H9 (cell line): ENCODE measurements around the gene ADAM8. TPM values are rescaled to one million over a fixed set of nuclear protein-coding genes. Genes with fewer than 3 reads are reported as not detected.

ENCODE experiments used
- DNase-seq: peaks from one replicate; pipeline ENCODE4 v3.0.0-alpha.2; 2017
- H2AFZ ChIP-seq: one replicate; pipeline ENCODE4 v1.6.1; 2013; ENCODE audit warnings: mild to moderate bottlenecking, low read length, control low read depth, moderate library complexity
- H2AK5ac ChIP-seq: 2 replicates; pipeline ENCODE4 v1.6.1; 2013; ENCODE audit warnings: low read length, control low read depth, mixed read lengths; ENCODE audit not compliant: insufficient read length
- H2BK120ac ChIP-seq: one replicate; pipeline ENCODE4 v1.6.1; 2013; ENCODE audit warnings: low read depth, mild to moderate bottlenecking, low read length, control low read depth, inconsistent platforms; ENCODE audit not compliant: poor library complexity, severe bottlenecking
- H2BK12ac ChIP-seq: 2 replicates; pipeline ENCODE4 v1.6.1; 2013; ENCODE audit warnings: low read length, control low read depth, mixed read lengths, low read depth; ENCODE audit not compliant: insufficient read length
- H2BK15ac ChIP-seq: 2 replicates; pipeline ENCODE4 v1.6.1; 2013; ENCODE audit warnings: low read depth, low read length, control low read depth
- H2BK20ac ChIP-seq: one replicate; pipeline ENCODE4 v1.6.1; 2013; ENCODE audit warnings: low read depth, mild to moderate bottlenecking, low read length, control low read depth, inconsistent platforms; ENCODE audit not compliant: poor library complexity, severe bottlenecking
- H2BK5ac ChIP-seq: 2 replicates; pipeline ENCODE4 v1.6.1; 2013; ENCODE audit warnings: low read length, control low read depth, mixed read lengths; ENCODE audit not compliant: insufficient read length
- H3K14ac ChIP-seq: 2 replicates; pipeline ENCODE4 v1.6.1; 2013; ENCODE audit warnings: low read length, control low read depth; ENCODE audit not compliant: insufficient read depth
- H3K18ac ChIP-seq: 2 replicates; pipeline ENCODE4 v1.6.1; 2013; ENCODE audit warnings: low read depth, mild to moderate bottlenecking, mixed read lengths, low read length, control low read depth; ENCODE audit not compliant: insufficient read length
- H3K23ac ChIP-seq: 2 replicates; pipeline ENCODE4 v1.6.1; 2013; ENCODE audit warnings: low read length, control low read depth, mixed read lengths, low read depth; ENCODE audit not compliant: insufficient read length
- H3K23me2 ChIP-seq: 2 replicates; pipeline ENCODE4 v1.6.1; 2013; ENCODE audit warnings: low read depth, mild to moderate bottlenecking, mixed read lengths, low read length, control low read depth; ENCODE audit not compliant: insufficient read length, poor library complexity, severe bottlenecking
- H3K27ac ChIP-seq: 2 replicates; pipeline ENCODE4 v1.5.1; 2013; ENCODE audit warnings: low read length, control low read depth, mixed read lengths, low read depth; ENCODE audit not compliant: insufficient read length
- H3K27me3 ChIP-seq: 2 replicates; pipeline ENCODE4 v1.6.1; 2013; ENCODE audit warnings: low read length, control low read depth, inconsistent platforms; ENCODE audit not compliant: insufficient read depth
- H3K4ac ChIP-seq: 2 replicates; pipeline ENCODE4 v1.6.1; 2013; ENCODE audit warnings: low read depth, mild to moderate bottlenecking, control low read depth, inconsistent platforms, low read length, moderate library complexity
- H3K4me1 ChIP-seq: 2 replicates; pipeline ENCODE4 v1.6.1; 2013; ENCODE audit warnings: low read length, control low read depth, inconsistent platforms; ENCODE audit not compliant: insufficient read depth
- H3K4me2 ChIP-seq: 2 replicates; pipeline ENCODE4 v1.6.1; 2013; ENCODE audit warnings: low read length, control low read depth, mixed read lengths; ENCODE audit not compliant: insufficient read length, insufficient read depth
- H3K56ac ChIP-seq: 2 replicates; pipeline ENCODE4 v1.6.1; 2013; ENCODE audit warnings: low read depth, mild to moderate bottlenecking, mixed read lengths, low read length, control low read depth; ENCODE audit not compliant: insufficient read length
- H3K79me1 ChIP-seq: 2 replicates; pipeline ENCODE4 v1.6.1; 2013; ENCODE audit warnings: low read depth, mild to moderate bottlenecking, moderate library complexity, low read length, control low read depth, inconsistent platforms; ENCODE audit not compliant: insufficient read depth, poor library complexity, severe bottlenecking
- H3K79me2 ChIP-seq: 2 replicates; pipeline ENCODE4 v1.6.1; 2013; ENCODE audit warnings: low read length, control low read depth, inconsistent platforms; ENCODE audit not compliant: insufficient read depth
- H3K9ac ChIP-seq: 2 replicates; pipeline ENCODE4 v1.6.1; 2013; ENCODE audit warnings: low read length, control low read depth, mixed read lengths; ENCODE audit not compliant: insufficient read length; ENCODE audit errors: extremely low read depth
- H3K9me3 ChIP-seq: one replicate; pipeline ENCODE4 v1.6.1; 2013; ENCODE audit warnings: low read depth, low read length, inconsistent platforms; ENCODE audit not compliant: control insufficient read depth
- H3T11ph ChIP-seq: one replicate; pipeline ENCODE4 v1.6.1; 2013; ENCODE audit warnings: mild to moderate bottlenecking, low read length, control low read depth, inconsistent platforms
- H4K20me1 ChIP-seq: one replicate; pipeline ENCODE4 v1.6.1; 2013; ENCODE audit not compliant: control insufficient read depth, insufficient read length, insufficient read depth
- H4K5ac ChIP-seq: 2 replicates; pipeline ENCODE4 v1.6.1; 2013; ENCODE audit warnings: low read depth, mild to moderate bottlenecking, mixed read lengths, low read length, control low read depth; ENCODE audit not compliant: insufficient read length
- H4K8ac ChIP-seq: replicated peaks from 2 replicates; pipeline ENCODE4 v1.6.1; 2013; ENCODE audit warnings: low read length, control low read depth, mixed read lengths, low read depth; ENCODE audit not compliant: insufficient read length
- H4K91ac ChIP-seq: 2 replicates; pipeline ENCODE4 v1.6.1; 2013; ENCODE audit warnings: low read depth, mild to moderate bottlenecking, moderate library complexity, mixed read lengths, low read length, control low read depth; ENCODE audit not compliant: insufficient read length
- H3K27ac Mint-ChIP-seq, 3 experiments: 2 replicates in 2 of 3; 3 replicates in 1 of 3; pipeline ENCODE4 v1.8.0; 2020 to 2021; ENCODE audit warnings: mixed read lengths in 3 of 3, mild to moderate bottlenecking in 1 of 3, moderate library complexity in 1 of 3
- H3K27me3 Mint-ChIP-seq: 2 replicates; pipeline ENCODE4 v1.8.0; 2021; ENCODE audit warnings: low read depth, mild to moderate bottlenecking, moderate library complexity, mixed read lengths
- H3K36me3 Mint-ChIP-seq, 3 experiments: 2 replicates in 2 of 3; 3 replicates in 1 of 3; pipeline ENCODE4 v1.8.0; 2020 to 2021; ENCODE audit warnings: low read depth in 3 of 3, mixed read lengths in 3 of 3; ENCODE audit not compliant: insufficient read depth in 1 of 3
- H3K4me1 Mint-ChIP-seq, 2 experiments: 2 replicates each; pipeline ENCODE4 v1.8.0; 2020; ENCODE audit warnings: mixed read lengths in 2 of 2
- H3K4me3 Mint-ChIP-seq, 2 experiments: 2 replicates in 1 of 2; 3 replicates in 1 of 2; pipeline ENCODE4 v1.8.0; 2020 to 2021; ENCODE audit warnings: mild to moderate bottlenecking in 2 of 2, mixed read lengths in 2 of 2, moderate library complexity in 1 of 2
- H3K9me3 Mint-ChIP-seq, 2 experiments: 2 replicates in 1 of 2; 3 replicates in 1 of 2; pipeline ENCODE4 v1.8.0; 2020; ENCODE audit warnings: mild to moderate bottlenecking in 2 of 2, mixed read lengths in 2 of 2, moderate library complexity in 1 of 2
- WGBS: extraction: QIAGEN DNeasy Blood & Tissue Kit; methylation state at CpG from one replicate; pipeline ENCODE4 v1.1.7; 2013; ENCODE audit warnings: missing lambda C conversion rate, low lambda C conversion rate, mixed read lengths; ENCODE audit not compliant: insufficient read length; ENCODE audit errors: extremely low coverage; 5-methylcytosine and 5-hydroxymethylcytosine counted together
- total RNA-seq: library from RNA; stranded (reverse); gene quantifications from 2 replicates; pipeline ENCODE4 v1.2.1, GENCODE V29; 2021
- TF ChIP-seq, protein P1 (sequence below): fragments of 200-600 bp; sonication (generic); conservative IDR thresholded peaks from 3 replicates; pipeline ENCODE4 v1.8.0; 2021; ENCODE audit warnings: antibody characterized with exemption, mild to moderate bottlenecking

ADAM8 gene
- total RNA-seq, 1 experiment from 2014 or later, result 5.4 TPM

- H2BK120ac ChIP-seq, result no peak overlapping the region
- H3K23ac ChIP-seq, result no peak overlapping the region
- H2BK20ac ChIP-seq, result no peak overlapping the region
- H3K27me3 Mint-ChIP-seq, result peaks cover 18% of the 10 kb centered on the region
- peaks cover 0 to 20% (median 0%) of the 10 kb centered on the region in 3 experiments; a peak in 3 of 7 replicates for H3K36me3 Mint-ChIP-seq
- H2BK15ac ChIP-seq, result no peak overlapping the region
- no peak overlapping the region; a peak in 2 of 5 replicates for H3K4me3 Mint-ChIP-seq
- no peak overlapping the region for H3K9ac ChIP-seq
- no peaks in the 10 kb centered on the region for H3K79me1 ChIP-seq
- H4K20me1 ChIP-seq, result no peaks in the 10 kb centered on the region
- no peak overlapping the region for H2BK5ac ChIP-seq
- H3K9me3 Mint-ChIP-seq, result no peaks in the 10 kb centered on the region; a peak in 1 of 5 replicates
- H3K4ac ChIP-seq, result no peak overlapping the region
- no peak overlapping the region for H3K18ac ChIP-seq
- no peaks in the 10 kb centered on the region for H3K9me3 ChIP-seq
- no peak overlapping the region for H3T11ph ChIP-seq
- H4K8ac ChIP-seq, result no peak overlapping the region
- H3K4me1 Mint-ChIP-seq, result peaks cover 30 to 45% of the 10 kb centered on the region in 2 experiments
- peak overlapping the region in 2 of 3 experiments; percentile 14 to 27; a peak in 3 of 7 replicates for H3K27ac Mint-ChIP-seq
- no peak overlapping the region for H2AFZ ChIP-seq
- WGBS, result no CpG with 5 or more reads among the region's 27 CpGs
- no peak overlapping the region for H2AK5ac ChIP-seq
- no peaks in the 10 kb centered on the region for H3K79me2 ChIP-seq
- H3K23me2 ChIP-seq, result peaks cover 5% of the 10 kb centered on the region
- no peak overlapping the region for H3K56ac ChIP-seq
- DNase-seq, result no peak
- no peak overlapping the region for H4K91ac ChIP-seq
- no peak overlapping the region for H2BK12ac ChIP-seq
- H3K4me1 ChIP-seq, result no peaks in the 10 kb centered on the region
- H3K14ac ChIP-seq, result no peak overlapping the region
- no peak overlapping the region for H3K27ac ChIP-seq
- H3K4me2 ChIP-seq, result no peak overlapping the region
- H3K27me3 ChIP-seq, result peaks cover 2% of the 10 kb centered on the region; the same call in 1 of the 2 replicates
- no peak overlapping the region for H4K5ac ChIP-seq
- TF ChIP-seq, protein P1, sequence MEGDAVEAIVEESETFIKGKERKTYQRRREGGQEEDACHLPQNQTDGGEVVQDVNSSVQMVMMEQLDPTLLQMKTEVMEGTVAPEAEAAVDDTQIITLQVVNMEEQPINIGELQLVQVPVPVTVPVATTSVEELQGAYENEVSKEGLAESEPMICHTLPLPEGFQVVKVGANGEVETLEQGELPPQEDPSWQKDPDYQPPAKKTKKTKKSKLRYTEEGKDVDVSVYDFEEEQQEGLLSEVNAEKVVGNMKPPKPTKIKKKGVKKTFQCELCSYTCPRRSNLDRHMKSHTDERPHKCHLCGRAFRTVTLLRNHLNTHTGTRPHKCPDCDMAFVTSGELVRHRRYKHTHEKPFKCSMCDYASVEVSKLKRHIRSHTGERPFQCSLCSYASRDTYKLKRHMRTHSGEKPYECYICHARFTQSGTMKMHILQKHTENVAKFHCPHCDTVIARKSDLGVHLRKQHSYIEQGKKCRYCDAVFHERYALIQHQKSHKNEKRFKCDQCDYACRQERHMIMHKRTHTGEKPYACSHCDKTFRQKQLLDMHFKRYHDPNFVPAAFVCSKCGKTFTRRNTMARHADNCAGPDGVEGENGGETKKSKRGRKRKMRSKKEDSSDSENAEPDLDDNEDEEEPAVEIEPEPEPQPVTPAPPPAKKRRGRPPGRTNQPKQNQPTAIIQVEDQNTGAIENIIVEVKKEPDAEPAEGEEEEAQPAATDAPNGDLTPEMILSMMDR, result no peak
Observed at GRCh38 chr10:133242611-133243356, 33.9 kb downstream of the ADAM8 start.
